GM20431 (cell line): ENCODE data around the gene CNOT8.

ENCODE experiments used
- in situ Hi-C: fragments of 300-500 bp; cut with MseI, MboI; formaldehyde crosslinking; loops from one replicate; pipeline ENCODE4 v1.15.0; 2020; ENCODE audit warnings: low sequenced_read_pairs; ENCODE audit not compliant: unreplicated experiment

The CNOT8 gene

GRCh38 chr5:154858297-154858971, at the start of gene CNOT8:
CNOT8 (plus strand) TSS chr5:154858627; CDS start chr5:154863279, 4,652 bp downstream.
- in situ Hi-C loops = no loop called here

GRCh38 chr5:154811239-154811638, 47.2 kb upstream of the CNOT8 start:
- in situ Hi-C loops = loop anchor here (25.0 kb wide), 1 partner anchor 174 kb away; no protein-coding TSS in a partner anchor

DNA sequence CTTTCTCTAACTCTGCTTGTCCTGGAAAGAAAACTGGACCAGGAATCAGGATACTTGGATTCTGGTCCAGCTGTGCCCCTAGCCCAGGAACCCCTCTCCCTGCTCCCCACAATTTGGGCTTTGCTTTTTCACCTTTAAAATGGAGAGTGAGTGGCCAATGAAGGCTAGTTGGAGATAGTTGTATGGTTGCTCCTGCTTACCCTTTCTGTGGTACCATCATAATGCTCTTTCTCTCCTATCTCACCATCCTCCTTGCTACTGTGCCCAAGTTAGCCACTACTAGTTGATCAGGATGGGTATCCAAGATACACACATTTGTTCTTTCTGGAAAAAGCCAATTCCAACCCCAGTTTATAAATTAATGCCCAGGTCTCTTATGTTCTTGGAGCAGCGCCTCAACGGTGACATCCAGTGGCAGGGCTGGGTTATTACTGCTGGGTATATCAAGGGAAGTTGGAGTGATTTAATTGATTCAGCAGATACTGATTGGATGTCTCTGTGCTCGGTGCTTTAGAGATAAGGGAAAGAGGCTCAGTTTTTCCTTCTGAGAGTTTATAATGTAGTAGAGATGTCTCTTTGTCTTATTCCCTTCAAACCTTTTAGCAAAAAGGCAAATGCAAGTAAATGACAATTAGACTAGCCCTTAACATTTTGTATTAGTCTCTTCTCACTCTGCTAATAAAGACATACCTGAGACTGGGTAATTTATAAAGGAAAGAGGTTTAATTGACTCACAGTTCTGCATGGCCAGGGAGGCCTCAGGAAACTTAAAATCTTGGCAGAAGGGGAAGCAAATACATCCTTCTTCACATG, 46.6 kb upstream of the CNOT8 start:
- in situ Hi-C loops = loop anchor here (25.0 kb wide), 1 partner anchor 175 kb away; no protein-coding TSS in a partner anchor

DNA sequence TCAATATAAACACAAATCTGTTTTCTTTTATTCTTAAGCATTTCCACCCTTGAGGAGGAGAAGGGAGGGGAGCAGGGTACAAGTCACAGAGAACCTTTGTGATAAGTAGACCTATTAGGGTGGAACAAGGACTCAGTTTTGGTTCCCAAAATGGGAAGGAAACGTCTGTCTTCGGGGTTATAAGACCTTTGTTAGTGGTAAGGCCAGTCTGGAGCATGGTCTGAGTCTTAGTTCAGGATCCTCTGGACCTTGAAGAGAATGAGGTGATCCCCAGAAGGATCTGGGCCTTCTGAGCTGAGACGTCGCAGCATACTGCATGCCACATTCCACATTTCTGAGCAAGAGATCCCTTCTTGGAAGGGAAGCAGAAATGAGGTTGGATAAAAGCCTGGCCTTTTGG, 45.3 kb upstream of the CNOT8 start:
- in situ Hi-C loops = loop anchor here (25.0 kb wide), 1 partner anchor 176 kb away; no protein-coding TSS in a partner anchor

DNA sequence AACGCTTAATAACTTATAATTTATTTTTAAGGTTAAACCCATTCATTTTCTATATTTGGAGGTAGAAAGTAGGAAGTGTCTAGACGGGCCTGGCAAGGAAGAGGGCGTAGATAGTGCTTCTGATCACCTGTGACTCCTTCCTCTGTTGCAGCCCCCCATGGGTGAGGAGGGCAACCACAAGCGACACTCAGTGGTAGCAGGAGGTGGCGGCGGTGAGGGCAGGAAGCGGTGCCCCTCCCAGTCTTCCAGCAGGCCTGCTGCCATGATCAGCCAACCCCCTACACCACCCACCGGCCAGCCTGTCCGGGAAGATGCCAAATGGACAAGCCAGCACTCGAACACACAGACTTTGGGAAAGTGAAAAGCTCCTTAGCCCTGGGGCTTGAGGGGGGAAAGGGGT, 44.7 kb upstream of the CNOT8 start:
- in situ Hi-C loops = loop anchor here (25.0 kb wide), 1 partner anchor 176 kb away; no protein-coding TSS in a partner anchor

DNA sequence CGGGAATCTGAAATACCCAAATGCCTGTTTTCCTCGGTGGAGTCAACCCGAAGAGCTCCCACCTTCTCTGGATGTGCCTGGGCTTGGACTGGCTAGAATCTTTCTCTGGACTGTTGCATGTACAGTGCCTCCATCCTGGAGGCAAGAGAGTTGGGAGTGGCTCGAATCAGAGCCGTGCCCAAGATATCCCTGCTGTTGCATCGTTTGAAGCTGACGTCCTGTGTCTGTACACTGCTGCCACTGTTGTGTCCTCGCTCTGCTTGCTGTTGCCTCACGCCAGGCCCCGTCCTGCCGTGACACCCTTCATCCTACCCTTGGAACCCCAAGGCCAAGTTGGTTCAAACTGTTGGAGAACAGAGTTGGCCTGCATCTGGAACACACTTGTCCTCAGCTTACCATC, 43.4 kb upstream of the CNOT8 start:
- in situ Hi-C loops = loop anchor here (25.0 kb wide), 1 partner anchor 178 kb away; no protein-coding TSS in a partner anchor

GRCh38 chr5:154815684-154816247, 42.7 kb upstream of the CNOT8 start:
- in situ Hi-C loops = loop anchor here (25.0 kb wide), 1 partner anchor 178 kb away; no protein-coding TSS in a partner anchor

DNA sequence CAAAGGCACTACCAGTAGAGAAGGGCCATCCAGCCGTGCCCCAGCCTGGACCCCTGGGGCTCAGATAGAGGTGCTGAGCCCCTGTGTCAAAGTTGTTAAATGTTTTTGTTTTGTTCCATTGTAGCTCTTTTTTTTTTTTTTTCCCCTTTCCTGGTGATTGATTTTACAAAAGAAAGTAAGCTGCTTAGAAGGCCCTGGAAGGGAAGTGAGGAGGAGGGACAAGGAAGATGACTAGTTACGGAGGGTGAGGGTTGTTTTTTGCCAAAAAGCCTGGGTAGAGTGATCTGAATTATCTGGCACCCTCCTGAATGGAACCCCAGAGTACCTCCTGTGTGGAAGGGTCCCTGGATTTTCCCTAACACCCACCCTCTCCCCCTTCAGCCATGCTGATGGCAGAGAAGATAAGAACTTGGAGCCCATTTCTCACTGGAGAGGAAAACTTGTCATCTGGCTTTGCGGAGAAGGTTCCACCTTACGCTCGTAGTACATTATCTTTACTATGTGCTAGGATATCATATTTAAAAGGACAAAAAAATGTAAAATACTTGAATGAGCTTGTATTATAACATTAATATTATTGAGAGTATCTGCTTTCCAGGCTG, 41.4 kb upstream of the CNOT8 start:
- in situ Hi-C loops = loop anchor here (25.0 kb wide), 1 partner anchor 180 kb away; no protein-coding TSS in a partner anchor

DNA sequence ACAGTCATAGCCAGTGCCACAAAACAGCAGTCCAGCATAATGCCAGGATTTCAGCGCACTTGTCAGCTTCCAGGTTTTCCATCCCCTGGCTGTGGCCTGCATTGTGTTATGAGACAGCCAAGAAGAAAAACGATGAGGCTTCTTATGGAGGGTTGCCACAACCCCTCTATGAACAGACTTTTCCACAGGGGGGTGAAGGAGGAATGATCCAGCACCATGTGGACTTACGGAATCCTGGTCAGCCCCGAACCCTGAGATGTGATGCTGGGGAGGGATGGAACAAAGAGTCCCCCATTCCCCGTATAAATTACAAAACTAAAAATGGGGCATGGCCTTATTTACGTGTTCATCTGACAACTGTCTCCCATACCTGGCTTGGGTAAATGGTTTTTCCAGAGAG, 40.6 kb upstream of the CNOT8 start:
- in situ Hi-C loops = loop anchor here (25.0 kb wide), 1 partner anchor 181 kb away; no protein-coding TSS in a partner anchor

DNA sequence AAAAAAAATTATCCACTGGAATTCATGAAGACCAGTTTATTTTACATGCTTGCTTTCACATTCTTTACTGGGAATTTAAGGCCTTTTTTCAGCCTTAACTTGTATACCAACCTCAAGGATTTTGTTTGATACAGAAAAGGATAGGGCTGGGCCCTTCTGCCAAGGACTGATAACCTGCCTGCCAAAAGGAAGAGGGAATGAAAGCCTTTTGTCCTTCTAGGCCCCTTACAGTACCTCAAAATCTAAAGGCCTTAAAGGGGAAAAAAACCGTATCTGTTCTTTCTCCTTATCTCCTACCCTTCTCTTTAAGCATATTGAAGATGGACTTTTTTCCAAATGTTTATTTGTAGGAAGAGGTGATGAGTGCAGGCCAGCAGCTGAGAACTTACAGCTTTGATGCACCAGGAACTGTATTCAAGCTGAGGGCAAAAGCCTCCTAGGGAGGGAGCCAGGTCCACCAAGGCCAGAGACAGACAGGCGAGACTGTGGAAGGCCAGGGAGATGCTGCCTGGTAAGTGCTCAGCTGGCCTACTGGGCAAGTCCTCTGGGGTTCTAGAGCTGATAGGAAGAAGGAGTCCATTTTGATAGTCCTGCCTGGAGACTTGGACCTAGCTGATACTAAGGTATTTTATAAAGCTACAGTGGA, 39.8 kb upstream of the CNOT8 start:
- in situ Hi-C loops = loop anchor here (25.0 kb wide), 1 partner anchor 181 kb away; no protein-coding TSS in a partner anchor

DNA sequence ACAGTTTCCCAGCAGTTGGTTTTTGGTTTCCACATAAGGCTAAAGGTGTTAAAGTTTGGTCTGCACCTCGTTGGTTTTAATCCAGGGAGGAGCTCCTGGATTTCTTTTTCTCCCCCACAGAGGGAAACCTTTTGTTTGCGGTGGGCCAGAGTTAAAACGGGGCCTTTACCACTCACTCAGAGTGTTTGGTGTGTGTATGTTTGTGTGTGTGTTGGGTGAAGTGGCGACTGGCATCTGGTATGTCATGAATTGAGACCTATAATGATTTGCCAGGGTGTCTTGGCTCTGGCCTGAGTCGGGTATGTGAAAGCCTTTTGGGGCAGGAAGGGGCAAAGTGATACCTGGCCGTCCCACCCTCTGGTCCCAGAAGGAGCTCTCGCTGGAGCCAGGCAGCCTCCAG, 38.9 kb upstream of the CNOT8 start:
- in situ Hi-C loops = loop anchor here (25.0 kb wide), 1 partner anchor 182 kb away; no protein-coding TSS in a partner anchor

- in situ Hi-C loops = loop anchor here (25.0 kb wide), 1 partner anchor 183 kb away; no protein-coding TSS in a partner anchor
Observed at GRCh38 chr5:154820383-154820782, 38.0 kb upstream of the CNOT8 start.

GRCh38 chr5:154822896-154823295, 35.5 kb upstream of the CNOT8 start:
- in situ Hi-C loops = loop anchor here (25.0 kb wide), 1 partner anchor 186 kb away; no protein-coding TSS in a partner anchor

- in situ Hi-C loops = loop anchor here (25.0 kb wide), 1 partner anchor 186 kb away; no protein-coding TSS in a partner anchor
Observed at GRCh38 chr5:154823605-154824004, 34.8 kb upstream of the CNOT8 start.

GRCh38 chr5:154824070-154824469, 34.4 kb upstream of the CNOT8 start:
- in situ Hi-C loops = loop anchor here (25.0 kb wide), 1 partner anchor 187 kb away; no protein-coding TSS in a partner anchor

- in situ Hi-C loops = no loop called here
Observed at GRCh38 chr5:154829181-154829588, 29.2 kb upstream of the CNOT8 start.

DNA sequence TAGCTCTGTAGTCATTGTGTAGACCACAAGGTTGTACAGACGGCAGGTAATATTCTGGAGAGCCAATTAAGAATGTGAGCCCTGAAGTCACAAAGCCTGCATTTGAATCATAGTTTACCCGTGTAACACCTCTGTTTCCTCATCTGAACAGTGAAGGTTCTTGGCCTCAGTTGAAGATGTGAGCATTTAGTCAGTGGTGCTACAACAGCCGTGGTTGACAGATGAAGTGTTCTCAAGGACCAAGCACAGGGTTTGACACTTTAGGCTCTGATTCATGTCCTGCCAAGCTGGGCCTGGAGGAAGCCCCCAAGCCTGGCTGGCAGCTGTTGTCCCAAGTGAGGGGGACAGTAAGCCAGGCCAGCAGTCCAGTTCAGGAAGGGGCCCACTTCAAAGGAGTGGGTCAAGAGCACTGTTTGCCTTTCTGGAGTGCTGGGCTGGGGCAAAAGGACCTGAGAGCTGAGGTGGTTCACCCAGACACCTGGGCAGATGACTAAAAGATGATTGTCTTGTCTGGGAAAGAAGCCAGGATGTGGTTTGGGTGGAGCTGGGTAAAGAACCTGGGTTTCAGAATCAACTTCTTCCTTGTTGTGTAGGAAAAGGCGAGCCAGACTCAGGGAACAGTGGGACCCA, 28.7 kb upstream of the CNOT8 start:
- in situ Hi-C loops = no loop called here

- in situ Hi-C loops = no loop called here
Observed at GRCh38 chr5:154830219-154830595, 28.2 kb upstream of the CNOT8 start.

DNA sequence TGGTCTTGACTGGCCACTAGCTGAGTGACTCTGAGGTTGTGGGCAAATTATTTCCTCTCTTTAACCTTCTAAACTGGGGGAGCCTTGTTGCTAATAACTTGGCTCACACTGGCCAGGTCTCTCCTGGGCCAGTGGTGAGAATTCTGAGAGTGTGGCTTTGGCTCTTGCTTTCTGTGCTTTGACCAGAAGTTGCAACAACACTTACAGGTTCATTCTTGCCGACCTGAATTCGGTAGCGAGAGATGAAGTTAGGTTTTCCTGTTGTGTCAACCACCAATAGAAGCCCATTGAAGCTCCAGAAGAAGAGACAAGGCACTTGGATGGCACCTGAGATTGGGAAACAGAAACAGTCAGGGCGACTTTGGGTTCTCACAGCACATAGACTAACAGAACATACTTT, 27.8 kb upstream of the CNOT8 start:
- in situ Hi-C loops = no loop called here
